ENCODE results near the gene SUN2. TPM values are rescaled to one million over a fixed set of nuclear protein-coding genes. Genes with fewer than 3 reads are reported as not detected.

The SUN2 gene
- total and polyA plus RNA-seq, 9 of the 15 experiments (the other 6 are each of a cell fraction or from before 2014, with no cell fraction given) = 0.11 to 42.6 (median 16.7) TPM

DNA sequence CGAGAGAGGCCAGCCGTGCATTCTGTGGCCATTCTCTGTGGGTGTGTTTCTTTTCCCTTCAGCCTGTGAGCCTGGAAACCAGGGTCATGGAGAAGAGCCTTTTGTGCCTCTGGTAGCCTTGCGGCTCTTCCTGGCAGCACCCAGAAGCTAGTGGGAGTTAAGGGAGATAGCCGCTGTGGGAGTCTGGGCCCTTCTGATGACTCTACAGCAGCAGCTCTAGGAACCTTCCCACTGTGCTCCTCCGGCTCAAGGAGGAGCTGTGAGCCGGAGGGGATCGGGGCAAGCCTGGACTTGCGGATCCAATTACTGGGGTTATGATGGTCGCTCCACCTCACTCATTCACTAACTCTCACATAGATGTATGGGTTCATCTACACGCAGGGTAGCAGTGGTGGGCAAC lies 39.5 kb downstream of the SUN2 start:
- POLR2A ChIA-PET = interaction anchor here (1.0 to 1.3 kb wide), 3 partner anchors 8 to 10 kb away, joined by 3 to 9 read pairs (median 7); partner anchors contain the start of gene GTPBP1
- H3K4me3 ChIP-seq = no peak overlapping the region
- no peaks in the 10 kb centered on the region for H3K9me3 ChIP-seq (replicated peaks; ENCODE audit: control insufficient read depth, insufficient read depth, low read depth, low read length)
- peaks cover 57% of the 10 kb centered on the region; the same call in 2 of the 3 replicates for H3K36me3 ChIP-seq (ENCODE audit: control insufficient read depth, insufficient read depth, low read length)
- no peaks in the 10 kb centered on the region for H3K27me3 ChIP-seq (ENCODE audit: control insufficient read depth in 2 of 2, insufficient read depth in 2 of 2, low read length in 2 of 2)
- H4K20me1 ChIP-seq (replicated peaks; ENCODE audit: control insufficient read depth, insufficient read depth, low read length) = peaks cover 47% of the 10 kb centered on the region
- in situ Hi-C loops (cut with MboI) = no loop called here
- peaks cover 3% of the 10 kb centered on the region for H3K9me1 ChIP-seq (ENCODE audit: control insufficient read depth, insufficient read depth, low read length)
- WGBS (ENCODE audit: insufficient coverage, low coverage, missing lambda C conversion rate) = 100% methylated on average over 5 of the region's 10 CpGs
- peaks cover 35 to 50% of the 10 kb centered on the region in 2 experiments; a peak in 4 of 5 replicates for H3K4me1 ChIP-seq (replicated peaks in 1 of 2; ENCODE audit: control insufficient read depth in 2 of 2, insufficient read depth in 2 of 2, low read length in 2 of 2)
- H3K4me2 ChIP-seq (ENCODE audit: insufficient read depth, low read length) = no peak overlapping the region
- H2AFZ ChIP-seq (ENCODE audit: low read depth, low read length) = no peak overlapping the region
- FAIRE-seq (no peak), ATAC-seq (no peak), DNase-seq (ENCODE audit: extremely low read depth in 1 of 4, low spot score in 3 of 4) (no peak)
- intact Hi-C loops (cut with micrococcal nuclease) = no loop called here
- no TSS peak for BruUV-seq (replicated peaks)
- H3K9ac ChIP-seq (ENCODE audit: insufficient read depth in 1 of 2, low read depth in 2 of 2, low read length in 2 of 2) = peak overlapping the region in 1 of 2 experiments; percentile 74; a peak in 2 of 4 replicates
- H3K27ac ChIP-seq (ENCODE audit: extremely low read depth, low read depth, low read length) = no peak overlapping the region
- CTCF ChIA-PET (ENCODE audit: low intra/inter-chr PET ratio) = no interaction called here
- peaks cover 53% of the 10 kb centered on the region for H3K79me2 ChIP-seq (ENCODE audit: control insufficient read depth, insufficient read depth, low read length)
- no peak for TF ChIP-seq MYNN (IDR thresholded peaks at IDR 0.05)
- TF ChIP-seq MYNN (CRISPR knock-in tag; IDR thresholded peaks at IDR 0.05) = no peak
- TF ChIP-seq, protein P1, sequence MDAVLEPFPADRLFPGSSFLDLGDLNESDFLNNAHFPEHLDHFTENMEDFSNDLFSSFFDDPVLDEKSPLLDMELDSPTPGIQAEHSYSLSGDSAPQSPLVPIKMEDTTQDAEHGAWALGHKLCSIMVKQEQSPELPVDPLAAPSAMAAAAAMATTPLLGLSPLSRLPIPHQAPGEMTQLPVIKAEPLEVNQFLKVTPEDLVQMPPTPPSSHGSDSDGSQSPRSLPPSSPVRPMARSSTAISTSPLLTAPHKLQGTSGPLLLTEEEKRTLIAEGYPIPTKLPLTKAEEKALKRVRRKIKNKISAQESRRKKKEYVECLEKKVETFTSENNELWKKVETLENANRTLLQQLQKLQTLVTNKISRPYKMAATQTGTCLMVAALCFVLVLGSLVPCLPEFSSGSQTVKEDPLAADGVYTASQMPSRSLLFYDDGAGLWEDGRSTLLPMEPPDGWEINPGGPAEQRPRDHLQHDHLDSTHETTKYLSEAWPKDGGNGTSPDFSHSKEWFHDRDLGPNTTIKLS (IDR thresholded peaks at IDR 0.05; ENCODE audit: borderline replicate concordance, low read depth) = no peak
- no peak for TF ChIP-seq RBM22 (IDR thresholded peaks at IDR 0.05; ENCODE audit: low read depth, low read length, poor library complexity, severe bottlenecking)
- no peak for TF ChIP-seq PHF21A (IDR thresholded peaks at IDR 0.05; ENCODE audit: borderline replicate concordance, low read depth)
- TF ChIP-seq, protein P2, sequence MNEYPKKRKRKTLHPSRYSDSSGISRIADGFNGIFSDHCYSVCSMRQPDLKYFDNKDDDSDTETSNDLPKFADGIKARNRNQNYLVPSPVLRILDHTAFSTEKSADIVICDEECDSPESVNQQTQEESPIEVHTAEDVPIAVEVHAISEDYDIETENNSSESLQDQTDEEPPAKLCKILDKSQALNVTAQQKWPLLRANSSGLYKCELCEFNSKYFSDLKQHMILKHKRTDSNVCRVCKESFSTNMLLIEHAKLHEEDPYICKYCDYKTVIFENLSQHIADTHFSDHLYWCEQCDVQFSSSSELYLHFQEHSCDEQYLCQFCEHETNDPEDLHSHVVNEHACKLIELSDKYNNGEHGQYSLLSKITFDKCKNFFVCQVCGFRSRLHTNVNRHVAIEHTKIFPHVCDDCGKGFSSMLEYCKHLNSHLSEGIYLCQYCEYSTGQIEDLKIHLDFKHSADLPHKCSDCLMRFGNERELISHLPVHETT (CRISPR knock-in tag; conservative IDR thresholded peaks at IDR 0.05 in 1 of 2, IDR thresholded peaks at IDR 0.05 in 1 of 2) = no peak
- no peak for TF ChIP-seq PHTF2 (CRISPR knock-in tag; IDR thresholded peaks at IDR 0.05)
- TF ChIP-seq, protein P3, sequence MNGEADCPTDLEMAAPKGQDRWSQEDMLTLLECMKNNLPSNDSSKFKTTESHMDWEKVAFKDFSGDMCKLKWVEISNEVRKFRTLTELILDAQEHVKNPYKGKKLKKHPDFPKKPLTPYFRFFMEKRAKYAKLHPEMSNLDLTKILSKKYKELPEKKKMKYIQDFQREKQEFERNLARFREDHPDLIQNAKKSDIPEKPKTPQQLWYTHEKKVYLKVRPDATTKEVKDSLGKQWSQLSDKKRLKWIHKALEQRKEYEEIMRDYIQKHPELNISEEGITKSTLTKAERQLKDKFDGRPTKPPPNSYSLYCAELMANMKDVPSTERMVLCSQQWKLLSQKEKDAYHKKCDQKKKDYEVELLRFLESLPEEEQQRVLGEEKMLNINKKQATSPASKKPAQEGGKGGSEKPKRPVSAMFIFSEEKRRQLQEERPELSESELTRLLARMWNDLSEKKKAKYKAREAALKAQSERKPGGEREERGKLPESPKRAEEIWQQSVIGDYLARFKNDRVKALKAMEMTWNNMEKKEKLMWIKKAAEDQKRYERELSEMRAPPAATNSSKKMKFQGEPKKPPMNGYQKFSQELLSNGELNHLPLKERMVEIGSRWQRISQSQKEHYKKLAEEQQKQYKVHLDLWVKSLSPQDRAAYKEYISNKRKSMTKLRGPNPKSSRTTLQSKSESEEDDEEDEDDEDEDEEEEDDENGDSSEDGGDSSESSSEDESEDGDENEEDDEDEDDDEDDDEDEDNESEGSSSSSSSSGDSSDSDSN (IDR thresholded peaks at IDR 0.05; ENCODE audit: borderline replicate concordance in 1 of 2, low read depth in 2 of 2, low read length in 2 of 2) = no peak
- TF ChIP-seq RFX1 (IDR thresholded peaks at IDR 0.05) = no peak
- TF ChIP-seq ZFP36 (IDR thresholded peaks at IDR 0.05; ENCODE audit: low read depth, low read length, partially characterized antibody) = no peak
- TF ChIP-seq NR1H2 (CRISPR knock-in tag; IDR thresholded peaks at IDR 0.05) = no peak
- TF ChIP-seq, protein P4, sequence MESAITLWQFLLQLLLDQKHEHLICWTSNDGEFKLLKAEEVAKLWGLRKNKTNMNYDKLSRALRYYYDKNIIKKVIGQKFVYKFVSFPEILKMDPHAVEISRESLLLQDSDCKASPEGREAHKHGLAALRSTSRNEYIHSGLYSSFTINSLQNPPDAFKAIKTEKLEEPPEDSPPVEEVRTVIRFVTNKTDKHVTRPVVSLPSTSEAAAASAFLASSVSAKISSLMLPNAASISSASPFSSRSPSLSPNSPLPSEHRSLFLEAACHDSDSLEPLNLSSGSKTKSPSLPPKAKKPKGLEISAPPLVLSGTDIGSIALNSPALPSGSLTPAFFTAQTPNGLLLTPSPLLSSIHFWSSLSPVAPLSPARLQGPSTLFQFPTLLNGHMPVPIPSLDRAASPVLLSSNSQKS (CRISPR knock-in tag; IDR thresholded peaks at IDR 0.05) = no peak
- TF ChIP-seq, protein P5, sequence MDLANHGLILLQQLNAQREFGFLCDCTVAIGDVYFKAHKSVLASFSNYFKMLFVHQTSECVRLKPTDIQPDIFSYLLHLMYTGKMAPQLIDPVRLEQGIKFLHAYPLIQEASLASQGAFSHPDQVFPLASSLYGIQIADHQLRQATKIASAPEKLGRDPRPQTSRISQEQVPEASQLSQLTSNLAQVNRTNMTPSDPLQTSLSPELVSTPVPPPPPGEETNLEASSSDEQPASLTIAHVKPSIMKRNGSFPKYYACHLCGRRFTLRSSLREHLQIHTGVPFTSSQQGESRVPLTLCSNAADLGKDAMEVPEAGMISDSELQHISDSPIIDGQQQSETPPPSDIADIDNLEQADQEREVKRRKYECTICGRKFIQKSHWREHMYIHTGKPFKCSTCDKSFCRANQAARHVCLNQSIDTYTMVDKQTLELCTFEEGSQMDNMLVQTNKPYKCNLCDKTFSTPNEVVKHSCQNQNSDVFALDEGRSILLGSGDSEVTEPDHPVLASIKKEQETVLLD (IDR thresholded peaks at IDR 0.05) = no peak
- TF ChIP-seq ERF (CRISPR knock-in tag; IDR thresholded peaks at IDR 0.05) = no peak
- no peak for TF ChIP-seq HOXB6 (CRISPR knock-in tag; IDR thresholded peaks at IDR 0.05; ENCODE audit: borderline replicate concordance)
